HG03439 (cell line): ENCODE data around the gene S100P.
A peak's percentile ranks its signal among the peaks of the same experiment; 100 is the strongest.

Source experiments
- ATAC-seq: cut with Tn5 transposase; IDR thresholded peaks from one replicate; pipeline ENCODE4 v1.9.1; 2021; ENCODE audit warnings: mild to moderate bottlenecking, moderate library complexity; ENCODE audit not compliant: unreplicated experiment

S100P gene

DNA sequence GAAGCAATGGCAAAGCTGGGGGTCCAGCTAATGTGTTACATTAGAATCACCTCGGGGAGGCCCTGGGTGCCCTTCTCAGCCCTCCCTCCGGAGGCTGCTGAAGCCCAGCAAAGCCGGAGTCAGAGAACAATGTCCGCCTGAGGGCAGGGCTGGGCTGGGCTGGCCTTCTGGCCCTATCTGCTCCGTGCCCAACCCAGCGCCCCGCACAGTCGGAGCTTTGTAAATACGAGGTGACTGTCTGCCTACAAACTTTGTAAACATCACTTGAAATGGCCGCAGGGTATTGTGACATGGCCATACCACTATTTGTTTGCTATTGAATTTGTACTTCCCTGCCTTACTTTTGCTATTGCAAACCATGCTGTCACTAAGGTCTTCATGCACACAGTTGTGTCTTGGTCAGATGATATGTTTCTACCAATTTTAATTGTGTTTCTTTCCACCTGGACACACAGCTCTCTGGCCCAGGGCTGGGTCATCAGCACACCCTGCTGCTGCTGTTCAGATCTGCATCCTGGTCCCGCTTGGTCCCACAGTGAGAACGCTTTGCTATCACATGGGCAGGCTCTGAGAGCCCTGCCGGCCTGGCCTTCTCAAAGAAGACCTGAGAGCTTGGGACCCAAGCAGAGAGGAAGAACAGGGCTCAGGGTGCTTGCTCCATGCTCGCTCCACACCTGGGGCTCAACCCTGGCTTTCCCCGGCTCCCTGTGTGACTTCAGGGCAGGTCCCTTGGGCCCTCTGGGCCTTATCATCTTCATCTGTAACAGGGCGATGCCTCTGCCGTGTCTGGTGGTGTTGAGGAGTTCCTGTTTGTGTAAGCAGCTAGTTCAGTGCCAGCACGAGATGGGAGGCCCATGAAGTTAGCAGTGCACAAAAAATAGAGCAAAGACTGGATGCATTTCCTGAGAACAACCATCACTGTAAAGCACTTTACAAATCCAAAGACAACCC is 2.3 kb downstream of the S100P start:
- ATAC-seq, result no peak

DNA sequence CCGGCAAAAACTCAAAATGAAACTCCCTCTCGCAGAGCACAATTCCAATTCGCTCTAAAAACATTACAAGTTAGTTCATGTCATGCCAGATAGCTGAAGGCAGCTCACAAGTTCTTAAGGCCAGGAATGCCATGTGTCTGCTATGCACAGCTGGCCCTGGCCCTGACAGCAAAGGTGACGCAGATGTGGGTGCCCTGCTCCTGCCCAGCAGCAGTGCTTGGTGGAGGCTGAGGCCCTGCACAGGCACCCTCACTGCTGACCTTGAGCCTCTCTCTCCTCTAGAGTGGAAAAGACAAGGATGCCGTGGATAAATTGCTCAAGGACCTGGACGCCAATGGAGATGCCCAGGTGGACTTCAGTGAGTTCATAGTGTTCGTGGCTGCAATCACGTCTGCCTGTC is 2.9 kb downstream of the S100P start:
- ATAC-seq, result no peak

DNA sequence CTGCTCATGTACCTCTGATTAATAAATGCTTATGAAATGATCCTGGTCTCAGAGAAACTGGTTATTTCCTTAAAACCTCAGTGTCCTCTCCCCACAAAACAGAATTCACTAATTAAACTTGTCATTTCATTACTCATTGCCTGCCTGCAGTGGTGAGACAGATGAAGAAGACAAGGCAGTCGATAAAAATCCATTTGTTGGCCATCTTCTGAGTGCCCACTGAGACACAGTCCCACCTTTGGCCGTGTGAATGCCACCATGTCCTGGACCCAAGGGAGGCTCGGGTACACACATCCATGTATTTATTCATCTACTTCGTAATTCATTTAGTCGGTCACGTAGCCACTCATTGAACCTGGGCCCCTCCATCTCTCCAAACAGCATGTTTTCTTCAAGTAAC is 3.5 kb downstream of the S100P start:
- no peak for ATAC-seq

DNA sequence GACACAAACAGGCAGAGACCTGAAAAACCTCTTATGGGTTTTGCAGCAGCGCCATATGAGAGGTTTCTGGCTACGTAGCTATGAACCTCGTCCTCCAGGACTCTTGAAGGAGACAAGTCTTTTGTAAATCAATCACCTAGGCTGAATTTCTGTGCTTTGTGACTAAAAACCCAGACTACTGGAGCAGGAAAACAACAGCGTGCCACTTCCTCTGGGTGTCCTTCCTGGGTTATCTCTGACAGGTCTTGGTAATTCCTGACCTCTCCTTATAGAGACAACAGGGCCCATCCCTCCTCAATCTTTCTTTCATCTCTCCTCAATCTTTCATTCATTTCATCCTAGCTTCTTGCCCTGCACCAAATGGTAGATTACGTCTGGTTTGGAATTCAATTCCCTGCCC is 5.7 kb downstream of the S100P start:
- no peak for ATAC-seq

DNA sequence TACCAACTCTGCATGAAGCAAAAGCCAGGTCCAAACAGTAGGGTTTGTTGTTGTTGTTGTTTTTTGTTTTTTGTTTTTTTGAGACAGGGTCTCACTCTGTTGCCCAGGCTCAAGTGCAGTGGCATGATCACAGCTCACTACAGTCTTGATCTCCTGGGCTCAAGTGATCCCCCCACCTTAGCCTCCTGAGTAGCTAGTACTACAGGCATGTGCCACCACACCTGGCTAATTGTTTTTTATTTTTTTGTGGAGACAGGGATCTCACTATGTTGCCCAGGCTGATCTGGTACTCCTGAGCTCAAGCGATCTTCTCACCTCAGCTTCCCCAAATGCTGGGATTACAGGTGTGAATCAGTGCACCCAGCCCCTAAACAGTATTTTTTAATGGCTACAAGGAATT is 6.2 kb downstream of the S100P start:
- ATAC-seq, result no peak

DNA sequence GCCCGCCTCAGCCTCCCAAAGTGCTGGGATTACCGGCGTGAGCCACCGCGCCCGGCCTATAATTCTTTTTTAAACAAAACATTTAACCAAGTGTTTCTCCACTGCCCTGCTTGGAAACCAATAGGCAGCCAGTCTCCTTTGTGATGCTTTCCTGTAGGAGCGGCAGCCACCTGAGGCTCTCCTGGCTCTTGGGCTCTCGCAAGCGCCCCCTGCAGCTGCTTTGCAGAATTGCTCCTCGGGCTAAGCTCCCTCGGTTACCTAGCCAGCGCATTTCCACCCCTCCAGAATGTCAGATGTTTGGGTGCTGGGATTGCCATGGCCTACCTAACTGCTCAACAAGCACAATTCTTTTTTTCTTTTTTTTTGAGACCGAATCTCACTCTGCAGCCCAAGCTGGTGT is 7.7 kb downstream of the S100P start:
- ATAC-seq, result no peak

DNA sequence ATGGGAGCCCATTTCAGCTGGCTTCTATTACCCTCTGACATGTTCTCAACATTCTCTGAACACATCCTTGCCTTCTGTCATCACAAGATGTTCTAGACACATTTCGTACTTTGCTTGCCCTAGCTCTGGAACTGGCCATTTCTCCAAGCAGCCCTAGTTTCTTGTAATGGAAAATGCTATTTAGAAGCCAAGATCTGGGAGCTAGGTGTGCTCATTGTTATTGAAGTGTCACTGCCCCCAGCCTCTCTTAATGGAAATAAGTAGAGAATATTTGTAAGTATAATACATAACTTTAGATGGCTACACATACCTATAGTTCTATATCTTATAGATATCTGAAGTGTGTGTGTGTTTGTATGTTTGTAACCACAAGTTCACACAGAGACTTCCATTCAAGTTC is 9.1 kb downstream of the S100P start:
- no peak for ATAC-seq

DNA sequence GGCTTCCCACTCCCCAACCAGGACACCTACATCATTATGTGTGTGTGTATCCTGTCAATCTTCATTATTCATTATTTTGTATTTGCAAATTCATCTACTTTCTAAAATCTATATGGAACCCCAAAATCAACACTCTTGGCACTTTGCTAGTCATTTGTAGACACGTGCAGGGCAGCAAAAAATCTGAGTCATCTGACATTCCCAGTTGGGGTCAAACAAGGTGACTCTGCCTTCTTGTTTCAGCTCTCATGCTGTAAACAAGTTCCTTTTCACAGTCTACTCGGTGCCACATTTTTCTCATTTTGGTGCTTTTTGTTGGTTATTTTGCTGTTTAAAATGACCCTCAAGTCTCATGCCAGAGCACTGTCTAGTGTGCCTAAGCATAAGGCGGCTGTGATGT is 10.1 kb downstream of the S100P start:
- ATAC-seq, result no peak

DNA sequence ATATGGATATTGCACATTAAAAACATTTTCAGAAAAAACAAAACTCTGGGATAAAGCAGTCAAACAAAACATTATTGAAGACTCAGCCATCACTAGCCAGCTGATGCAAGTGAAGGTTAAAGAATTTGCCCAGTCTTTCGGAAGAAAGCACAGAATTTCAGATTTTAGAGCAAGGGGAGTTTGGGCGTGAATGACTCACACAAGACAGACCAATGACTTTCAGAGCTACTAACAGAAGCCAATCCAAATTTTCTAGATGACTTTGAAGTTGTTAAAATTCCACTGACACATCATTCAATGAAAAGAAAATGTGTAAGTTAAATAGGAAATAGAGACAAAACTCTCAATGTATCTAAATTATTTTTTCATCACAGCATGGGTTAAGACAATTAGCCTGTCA is 12.0 kb downstream of the S100P start:
- no peak for ATAC-seq

DNA sequence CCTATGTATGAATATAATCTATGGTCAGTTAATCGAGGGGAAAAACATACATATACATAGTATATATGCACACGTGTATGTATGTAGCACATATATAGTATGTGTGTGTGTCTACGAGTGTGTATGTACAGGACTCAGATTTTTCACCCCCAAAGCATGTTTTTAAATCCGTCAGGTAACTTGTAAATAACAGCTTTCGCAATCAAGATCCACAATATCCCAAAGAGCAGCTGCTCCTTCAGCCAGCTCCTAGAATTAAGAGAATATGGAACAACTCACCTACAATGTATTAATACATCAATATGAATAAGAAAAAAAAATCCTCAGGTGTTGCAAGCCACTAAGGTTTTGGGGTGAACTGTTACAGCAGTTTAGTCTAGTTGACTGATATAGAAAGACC is 12.5 kb downstream of the S100P start:
- no peak for ATAC-seq

DNA sequence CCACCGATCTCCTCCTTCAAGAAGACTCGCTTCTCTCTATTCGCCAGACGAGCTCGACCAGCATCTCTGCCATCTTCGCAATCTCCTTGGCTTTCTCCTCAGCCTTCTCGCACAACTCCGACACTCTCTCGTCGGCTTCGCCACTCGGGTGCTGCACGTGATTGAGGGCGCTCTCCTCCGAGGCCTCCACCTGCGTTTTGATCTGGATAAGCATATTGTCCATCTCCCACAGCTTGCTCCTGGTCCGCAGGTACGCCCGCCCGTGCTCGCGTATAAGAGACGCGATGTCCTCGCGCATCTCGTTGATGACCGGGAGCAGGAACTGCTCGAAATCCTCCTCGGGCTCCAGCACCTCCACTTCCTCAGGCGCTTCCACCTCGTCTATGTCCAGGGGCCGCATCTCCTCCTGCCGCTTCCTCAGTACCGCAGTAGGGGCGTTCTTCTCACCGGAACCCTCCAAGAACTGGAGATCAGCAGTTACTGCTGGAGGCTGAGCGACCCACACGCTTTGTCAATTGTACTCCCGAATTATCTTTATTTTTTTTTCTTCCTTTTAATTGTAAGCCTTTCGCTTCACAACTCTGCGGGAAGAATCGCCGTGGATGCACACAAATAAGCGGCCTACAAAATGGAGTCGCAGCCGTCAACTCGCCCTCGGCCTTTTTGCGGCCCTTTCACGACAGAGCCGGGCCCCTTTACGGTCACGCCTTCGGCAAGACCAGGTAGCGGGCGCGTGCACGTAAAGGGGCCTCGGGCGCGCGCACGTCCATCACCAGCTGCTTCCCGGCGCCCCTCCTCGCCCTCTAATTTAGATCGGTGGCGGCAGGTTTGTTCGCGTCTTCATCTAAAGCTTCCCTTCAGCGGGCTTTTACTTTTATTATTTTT is 15.8 kb downstream of the S100P start, which contains the start of gene MRFAP1L1:
Gene MRFAP1L1, minus strand, starts transcription at position 636 of the 885 bp plus-strand sequence. Its CDS starts 236 bp downstream, at position 400.
- peak; percentile 69 for ATAC-seq

DNA sequence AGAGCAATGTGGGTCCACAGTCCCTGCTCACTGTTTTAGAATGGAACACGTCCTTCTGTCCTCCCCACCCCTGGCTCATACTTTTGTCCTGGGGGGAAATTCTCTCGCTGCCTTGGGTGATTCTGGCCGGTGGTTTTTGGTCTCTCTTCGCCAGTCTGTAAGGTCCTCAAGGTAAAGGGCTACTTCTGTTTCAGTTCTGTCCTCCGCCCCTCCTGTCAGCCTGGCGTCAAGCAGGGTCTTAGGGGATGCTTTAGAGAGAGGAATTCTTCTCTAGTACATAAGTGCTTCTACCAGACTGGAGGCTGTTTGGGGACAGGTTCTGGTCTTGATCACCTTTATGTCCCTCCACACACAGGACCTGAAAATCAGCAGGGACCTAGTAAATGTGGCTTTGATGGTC is 16.6 kb downstream of the S100P start:
- ATAC-seq, result no peak

DNA sequence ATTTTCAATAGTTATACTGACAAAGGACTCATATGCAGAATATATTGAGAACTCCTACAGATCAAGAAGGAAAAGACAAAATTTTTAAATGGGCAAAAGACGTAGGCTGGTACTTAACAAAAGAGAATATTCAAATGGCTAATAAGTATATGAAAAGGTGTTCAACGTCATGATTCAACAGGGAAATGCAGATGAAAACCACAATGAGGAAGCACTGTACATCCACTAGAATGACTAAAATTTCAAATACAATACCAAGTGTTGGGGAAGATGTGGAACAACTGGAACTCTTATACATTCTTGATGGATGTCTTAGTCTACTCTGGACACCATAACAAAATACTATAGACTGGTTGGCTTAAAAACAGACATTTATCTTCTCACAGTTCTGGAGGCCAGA is 17.3 kb downstream of the S100P start:
- no peak for ATAC-seq

DNA sequence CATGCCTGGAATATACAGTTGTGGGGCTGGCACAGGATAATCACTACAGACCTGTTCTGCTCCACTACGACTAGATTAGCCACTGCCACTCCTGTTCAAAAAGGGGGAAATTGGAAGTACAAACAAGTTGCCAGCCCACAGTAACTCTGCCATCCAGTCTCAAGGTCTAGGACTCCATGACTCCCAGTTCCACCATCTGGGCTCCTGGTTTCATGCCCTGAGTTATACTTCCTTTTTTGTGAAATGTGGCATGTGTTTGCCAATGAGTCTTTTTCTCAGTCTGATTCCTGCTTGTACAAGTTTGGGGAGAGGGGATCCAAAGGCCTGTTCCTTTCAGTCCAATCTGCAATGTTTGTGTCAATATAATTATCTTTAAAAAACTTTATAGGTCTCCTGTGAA is 21.3 kb downstream of the S100P start:
- no peak for ATAC-seq

DNA sequence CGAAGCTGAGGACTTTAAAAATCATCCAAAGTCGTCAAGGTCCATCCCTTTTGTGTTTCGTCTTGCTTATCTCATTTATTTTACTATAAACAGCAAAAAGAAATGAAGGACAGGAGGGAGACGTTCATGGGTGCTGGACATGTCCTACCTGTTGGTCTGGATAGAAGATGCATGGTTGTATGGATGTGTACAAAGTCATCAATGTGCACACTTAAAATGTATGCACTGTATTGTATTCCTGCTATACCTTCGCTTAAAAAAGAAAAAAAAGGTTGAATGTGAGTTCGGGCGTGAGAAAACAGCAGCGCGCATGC is 22.0 kb downstream of the S100P start:
- ATAC-seq, result no peak

DNA sequence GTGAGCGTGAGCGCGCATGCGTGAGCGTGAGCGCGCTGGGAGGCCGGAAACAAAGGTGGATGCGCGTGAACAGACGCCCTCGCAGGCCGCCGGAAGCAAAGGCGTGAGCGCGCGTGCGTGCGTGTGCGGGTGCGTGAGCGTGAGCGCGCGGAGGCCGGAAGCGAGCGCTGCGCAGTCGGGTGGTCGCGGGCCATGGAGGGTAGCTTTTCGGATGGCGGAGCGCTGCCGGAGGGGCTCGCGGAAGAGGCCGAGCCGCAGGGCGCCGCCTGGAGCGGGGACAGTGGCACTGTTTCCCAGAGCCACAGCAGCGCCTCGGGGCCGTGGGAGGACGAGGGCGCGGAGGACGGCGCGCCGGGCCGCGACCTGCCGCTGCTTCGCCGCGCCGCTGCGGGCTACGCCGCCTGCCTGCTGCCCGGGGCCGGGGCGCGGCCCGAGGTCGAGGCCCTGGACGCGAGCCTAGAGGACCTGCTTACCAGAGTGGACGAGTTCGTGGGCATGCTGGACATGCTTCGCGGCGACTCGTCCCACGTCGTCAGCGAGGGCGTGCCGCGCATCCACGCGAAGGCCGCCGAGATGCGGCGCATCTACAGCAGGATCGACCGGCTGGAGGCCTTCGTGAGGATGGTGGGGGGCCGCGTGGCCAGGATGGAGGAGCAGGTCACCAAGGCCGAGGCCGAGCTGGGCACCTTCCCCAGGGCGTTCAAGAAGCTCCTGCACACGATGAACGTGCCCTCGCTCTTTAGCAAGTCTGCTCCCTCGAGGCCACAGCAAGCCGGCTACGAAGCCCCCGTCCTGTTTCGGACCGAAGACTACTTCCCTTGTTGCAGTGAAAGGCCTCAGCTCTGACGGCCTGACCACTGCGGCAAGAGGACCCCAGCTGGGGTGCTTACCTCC is 22.6 kb downstream of the S100P start, which contains the start of gene BLOC1S4:
Gene BLOC1S4, plus strand, starts transcription at position 157 of the 894 bp plus-strand sequence. Its CDS starts 36 bp downstream, at position 193.
- ATAC-seq, result peak; percentile 80

DNA sequence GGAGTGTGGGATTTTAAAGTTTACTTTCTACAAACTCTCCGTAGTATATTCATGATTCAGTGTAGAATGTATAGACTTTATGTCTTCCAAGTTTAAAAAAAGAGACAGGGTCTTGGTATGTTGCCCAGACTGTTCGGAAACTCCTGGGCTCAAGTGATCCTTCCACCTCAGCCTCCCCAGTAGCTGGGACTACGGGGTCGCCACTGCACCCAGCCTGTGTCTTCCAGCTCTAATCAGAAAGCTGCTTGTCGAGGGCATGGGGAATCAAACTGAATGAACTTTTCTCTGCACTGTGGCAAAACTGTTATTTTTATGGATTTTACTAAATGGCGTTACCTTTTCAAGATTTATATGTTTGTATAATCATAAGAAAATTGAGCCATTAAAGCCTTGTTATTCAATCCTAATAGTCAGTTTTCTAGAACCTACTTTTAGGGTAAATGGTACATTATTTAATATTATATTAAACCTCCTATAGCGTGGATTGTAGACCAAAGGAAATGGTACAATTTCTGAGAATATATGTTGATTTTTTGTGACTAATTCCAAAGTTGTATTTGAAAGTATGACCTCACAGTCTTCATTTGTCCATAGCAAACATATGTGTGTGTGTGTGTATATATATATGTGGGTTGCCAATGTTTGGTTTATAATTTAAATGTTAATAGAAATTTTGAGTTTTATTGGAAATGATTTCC is 23.4 kb downstream of the S100P start:
- no peak for ATAC-seq

DNA sequence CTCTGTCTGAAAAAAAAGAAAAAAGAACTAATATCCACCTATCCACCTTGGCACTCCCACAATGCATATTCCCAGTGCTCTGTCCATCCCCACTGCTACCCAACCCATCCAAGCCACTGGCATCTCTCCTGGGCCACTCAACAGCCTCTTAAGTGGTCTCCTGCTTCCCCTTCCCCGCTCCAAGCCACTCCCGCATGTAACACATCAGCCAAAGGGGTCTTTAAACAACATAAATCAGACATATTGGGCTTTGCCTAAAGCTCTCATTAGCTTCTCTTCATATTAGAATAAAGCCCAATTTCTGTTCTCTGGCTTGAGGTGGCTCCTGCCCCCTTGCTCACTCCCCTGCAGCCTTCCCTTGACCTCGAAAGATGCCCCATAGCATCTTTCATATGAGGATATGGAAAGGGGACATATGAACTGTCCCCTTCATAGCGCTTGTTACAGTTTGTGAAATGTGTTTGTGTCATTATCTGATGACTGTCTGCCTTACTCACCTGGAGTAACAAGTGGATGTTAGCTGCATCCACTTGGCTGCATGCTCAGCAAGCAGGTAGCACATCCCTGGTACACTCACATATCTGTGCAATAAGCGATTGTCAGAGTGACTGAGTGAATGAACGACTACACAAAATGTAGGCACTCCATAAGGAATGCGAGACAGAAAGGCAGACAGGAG is 25.4 kb downstream of the S100P start:
- no peak for ATAC-seq

DNA sequence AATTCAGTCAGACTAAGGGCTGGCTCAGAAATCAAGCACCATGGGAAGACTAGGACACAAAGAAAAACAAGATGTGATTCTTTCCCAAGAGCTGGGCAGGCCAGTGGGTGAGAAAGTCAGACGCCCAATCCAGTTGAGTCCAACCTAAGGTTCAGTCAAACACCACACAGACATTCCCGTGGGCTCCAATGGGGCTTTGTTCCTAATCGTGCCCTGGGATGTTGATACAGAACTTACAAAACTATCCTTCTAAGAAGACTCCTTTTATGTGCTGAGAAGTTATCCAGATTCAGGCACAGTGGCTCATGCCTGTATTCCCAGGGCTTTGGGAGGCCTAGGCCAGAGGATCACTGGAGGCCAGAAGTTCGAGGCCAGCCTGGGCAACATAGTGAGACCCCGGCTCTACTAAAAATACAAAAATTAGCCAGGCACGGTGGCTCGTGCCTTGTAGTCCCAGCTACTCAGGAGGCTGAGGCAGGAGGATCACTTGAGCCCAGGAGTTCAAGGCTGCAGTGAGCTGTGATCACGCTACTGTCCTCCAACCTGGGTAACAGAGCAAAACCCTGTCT is 26.0 kb downstream of the S100P start:
- ATAC-seq, result no peak
